ENCODE data around the gene CACFD1. TPM values are rescaled to one million over a fixed set of nuclear protein-coding genes. Genes with fewer than 3 reads are reported as not detected.

CACFD1 gene
- total RNA-seq, 1 donor from 2014 or later = 15.0 TPM

DNA sequence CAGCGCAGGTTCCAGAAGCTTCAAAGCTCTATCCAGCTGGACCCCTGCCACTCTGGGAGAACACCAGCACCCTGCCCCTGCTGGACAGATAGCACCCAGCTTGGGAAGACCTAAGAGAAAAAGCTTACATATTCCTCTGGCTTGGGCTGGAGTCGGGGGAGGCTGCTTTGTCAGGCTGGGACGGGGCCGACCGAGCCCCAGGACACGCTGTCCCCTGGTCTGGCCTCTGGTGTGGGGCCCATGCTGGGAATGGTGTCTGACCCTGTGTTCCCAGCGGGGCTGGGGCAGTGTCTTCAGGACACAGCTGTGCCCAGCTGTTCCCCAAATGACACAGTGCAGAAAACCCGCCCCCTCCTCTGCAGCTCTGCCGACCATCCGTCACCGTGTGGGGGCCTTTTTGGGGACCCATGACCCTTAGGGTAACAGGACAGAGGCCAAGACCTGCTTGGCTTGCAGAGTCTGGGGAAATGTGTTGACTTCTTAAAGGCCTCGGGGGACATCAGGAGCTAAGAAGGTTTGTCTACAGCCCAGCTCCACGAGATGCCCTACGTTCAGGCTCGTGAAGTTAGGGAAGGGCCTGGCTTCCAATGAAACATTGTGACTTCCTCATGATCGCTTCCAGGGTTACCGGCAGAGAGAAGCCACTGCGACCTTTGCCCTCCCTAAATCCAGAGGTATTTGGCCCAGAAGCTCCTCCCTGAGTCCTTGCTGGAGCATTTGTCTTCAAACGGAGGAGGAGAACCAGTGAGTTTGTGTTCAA lies 39.5 kb downstream of the CACFD1 start:
- H3K36me3 Mint-ChIP-seq (ENCODE audit: low read depth) = no peaks in the 10 kb centered on the region
- TF ChIP-seq CTCF (IDR thresholded peaks at IDR 0.05) = no peak
- intact Hi-C loops (cut with micrococcal nuclease) = no loop called here
- H3K4me3 Mint-ChIP-seq = no peak overlapping the region
- no peaks in the 10 kb centered on the region for H3K4me1 Mint-ChIP-seq
- peaks cover 20% of the 10 kb centered on the region for H3K9me3 Mint-ChIP-seq
- CTCF ChIA-PET = no interaction called here
- no peak for ATAC-seq (ENCODE audit: low read depth)
- H3K27ac Mint-ChIP-seq = no peak overlapping the region
- POLR2A ChIA-PET = no interaction called here
- DNase-seq = no peak
- H3K27me3 Mint-ChIP-seq = peaks cover 15% of the 10 kb centered on the region

DNA sequence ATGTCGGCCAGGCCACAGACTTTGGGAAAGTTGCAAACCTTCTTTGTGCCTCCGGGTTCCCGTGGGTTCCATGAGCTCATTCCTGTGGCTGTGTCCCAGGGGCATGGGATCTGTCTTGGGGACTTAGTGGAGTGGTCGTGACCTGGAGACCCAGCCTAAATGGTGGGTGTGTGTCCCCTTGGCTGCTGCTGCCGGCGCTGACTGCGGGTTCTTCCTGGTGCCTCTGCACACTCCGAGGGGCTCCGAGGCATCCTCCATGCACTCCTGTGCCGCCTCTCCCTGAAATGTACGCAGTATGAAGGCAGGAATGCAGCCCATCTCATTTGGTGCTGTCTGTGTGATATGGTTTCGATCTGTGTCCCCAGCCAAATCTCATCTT lies 40.1 kb downstream of the CACFD1 start:
- no peak for DNase-seq
- no peak for TF ChIP-seq CTCF (IDR thresholded peaks at IDR 0.05)
- ChIA-PET CTCF (no interaction called here), POLR2A (no interaction called here)
- H3K9me3 Mint-ChIP-seq = peaks cover 20% of the 10 kb centered on the region
- ATAC-seq (ENCODE audit: low read depth) = no peak
- H3K4me3 Mint-ChIP-seq = no peak overlapping the region
- no peak overlapping the region for H3K27ac Mint-ChIP-seq
- no peaks in the 10 kb centered on the region for H3K4me1 Mint-ChIP-seq
- intact Hi-C loops (cut with micrococcal nuclease) = no loop called here
- peaks cover 17% of the 10 kb centered on the region for H3K27me3 Mint-ChIP-seq
- H3K36me3 Mint-ChIP-seq (ENCODE audit: low read depth) = no peaks in the 10 kb centered on the region

- Mint-ChIP-seq H3K27me3 (peaks cover 22% of the 10 kb centered on the region), H3K9me3 (peaks cover 20% of the 10 kb centered on the region), H3K4me1 (no peaks in the 10 kb centered on the region), H3K36me3 (ENCODE audit: low read depth) (no peaks in the 10 kb centered on the region), H3K4me3 (no peak overlapping the region), H3K27ac (no peak overlapping the region)
- ChIA-PET POLR2A (no interaction called here), CTCF (no interaction called here)
- no peak for TF ChIP-seq CTCF (IDR thresholded peaks at IDR 0.05)
- ATAC-seq (ENCODE audit: low read depth) (no peak), DNase-seq (no peak)
- intact Hi-C loops (cut with micrococcal nuclease) = no loop called here
Measured at GRCh38 chr9:133502112-133502511, 42.3 kb downstream of the CACFD1 start.

- no peak for ATAC-seq (ENCODE audit: low read depth)
- intact Hi-C loops (cut with micrococcal nuclease) = no loop called here
- Mint-ChIP-seq H3K4me1 (no peaks in the 10 kb centered on the region), H3K9me3 (peaks cover 20% of the 10 kb centered on the region), H3K27ac (no peak overlapping the region), H3K4me3 (no peak overlapping the region), H3K27me3 (peaks cover 21% of the 10 kb centered on the region), H3K36me3 (ENCODE audit: low read depth) (no peaks in the 10 kb centered on the region)
- no peak for DNase-seq
- POLR2A ChIA-PET = no interaction called here
- TF ChIP-seq CTCF (IDR thresholded peaks at IDR 0.05) = no peak
- CTCF ChIA-PET = no interaction called here
Measured at GRCh38 chr9:133505186-133505830, 45.5 kb downstream of the CACFD1 start.

DNA sequence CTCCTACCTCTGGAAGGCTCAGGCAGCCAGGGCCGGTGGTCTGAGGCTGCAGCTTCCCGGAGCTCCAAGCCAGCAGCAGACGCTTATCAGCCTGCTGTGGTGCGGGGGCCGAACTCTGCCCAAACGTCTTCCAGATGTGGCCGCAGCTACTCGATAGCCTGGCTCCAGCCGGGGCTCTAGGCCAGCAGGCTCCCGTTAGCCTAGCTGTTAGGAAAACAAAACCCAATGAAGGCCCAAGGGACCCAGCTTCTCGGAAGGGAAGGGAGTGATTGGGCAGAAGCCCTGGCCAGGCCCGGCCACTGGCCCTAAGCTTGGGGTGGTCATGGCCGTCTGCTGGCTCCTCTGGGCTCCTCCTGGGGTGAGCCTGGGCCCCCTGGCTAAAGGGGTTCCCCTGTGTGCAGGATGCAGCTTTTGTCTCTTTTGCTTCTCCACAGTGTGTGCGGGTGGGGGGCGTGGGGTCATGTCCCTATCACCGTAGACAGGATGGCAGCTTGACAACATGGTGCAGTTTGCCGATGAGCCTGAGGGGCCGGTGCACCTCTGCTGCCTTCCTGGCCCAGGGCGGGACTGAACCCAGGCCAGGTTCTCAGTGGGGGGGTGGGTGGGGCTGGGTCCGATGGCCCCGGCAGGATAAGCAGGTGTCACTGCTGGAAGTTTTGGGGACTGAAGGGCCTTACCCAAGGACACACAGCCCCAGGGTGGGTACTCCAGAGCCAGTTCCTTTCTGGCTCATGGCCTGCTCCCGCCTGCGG lies 46.3 kb downstream of the CACFD1 start:
- TF ChIP-seq CTCF (IDR thresholded peaks at IDR 0.05) = no peak
- H3K4me3 Mint-ChIP-seq = no peak overlapping the region
- H3K4me1 Mint-ChIP-seq = no peaks in the 10 kb centered on the region
- ATAC-seq (ENCODE audit: low read depth) = no peak
- no peaks in the 10 kb centered on the region for H3K36me3 Mint-ChIP-seq (ENCODE audit: low read depth)
- DNase-seq = no peak
- H3K27me3 Mint-ChIP-seq = peaks cover 21% of the 10 kb centered on the region
- intact Hi-C loops (cut with micrococcal nuclease) = no loop called here
- no peak overlapping the region for H3K27ac Mint-ChIP-seq
- CTCF ChIA-PET = no interaction called here
- POLR2A ChIA-PET = no interaction called here
- H3K9me3 Mint-ChIP-seq = peaks cover 19% of the 10 kb centered on the region
